GM20431 (cell line): ENCODE measurements around the gene BTC.
"Not testable (repeated sequence)": the region's sequence is repeated elsewhere in the genome, so short reads cannot be mapped to it uniquely, and the experiment has no call there.

ENCODE experiments used
- in situ Hi-C: fragments of 300-500 bp; cut with MseI, MboI; formaldehyde crosslinking; loops from one replicate; pipeline ENCODE4 v1.15.0; 2020; ENCODE audit warnings: low sequenced_read_pairs; ENCODE audit not compliant: unreplicated experiment

BTC gene

GRCh38 chr4:74764119-74764518 is 30.2 kb downstream of the BTC start:
- in situ Hi-C loops, result no loop called here

DNA sequence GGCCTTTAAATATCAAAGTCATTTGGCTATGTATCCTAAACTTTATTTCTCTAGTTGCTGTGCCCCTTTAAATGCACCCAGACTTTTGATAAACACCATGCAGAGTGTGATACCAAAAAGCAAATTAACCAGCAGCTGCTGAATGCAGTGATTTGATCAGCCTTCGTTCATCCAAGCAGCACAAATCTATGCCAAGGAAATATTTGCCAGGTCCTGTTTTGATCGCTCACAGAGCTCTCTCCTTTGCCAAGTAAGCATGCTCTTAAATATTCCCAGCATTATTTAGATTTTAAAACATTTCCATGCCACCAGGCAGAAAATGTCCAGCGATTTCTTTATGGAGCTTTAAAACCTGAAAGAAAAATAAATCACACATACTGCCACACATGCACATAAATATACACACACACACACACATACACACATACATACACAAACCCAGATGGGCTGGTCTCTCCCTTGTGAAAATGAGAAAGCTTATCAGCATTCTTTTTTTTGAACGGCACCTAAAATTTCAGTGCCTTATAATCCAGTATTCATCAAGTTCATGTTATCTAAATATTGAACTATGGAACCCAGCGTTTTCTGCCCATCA is 35.7 kb downstream of the BTC start:
- in situ Hi-C loops, result no loop called here

GRCh38 chr4:74757136-74757535 is 37.2 kb downstream of the BTC start:
- in situ Hi-C loops, result no loop called here

- in situ Hi-C loops, result no loop called here
These were observed 38.8 kb downstream of the BTC start for GRCh38 chr4:74755486-74755885.

GRCh38 chr4:74754218-74754617 is 40.1 kb downstream of the BTC start:
- in situ Hi-C loops, result no loop called here

DNA sequence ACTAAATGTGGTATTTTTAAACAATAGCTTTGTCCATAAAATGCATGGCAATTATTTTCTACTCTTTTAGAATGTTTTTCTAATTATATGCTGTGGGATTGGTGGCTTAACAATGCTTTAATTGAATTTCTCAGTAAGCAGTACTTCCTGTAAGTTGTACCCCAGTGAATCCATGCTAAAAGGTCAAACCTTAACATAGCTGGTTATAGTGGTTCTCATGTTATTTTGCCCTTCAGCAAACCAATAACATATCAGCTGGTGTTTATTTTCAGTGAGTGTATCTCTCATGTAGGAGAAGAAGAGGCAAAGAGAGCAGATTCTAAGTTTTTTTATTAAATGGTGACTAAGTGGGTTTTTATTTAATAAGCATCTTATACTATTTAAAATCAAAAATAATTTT is 41.5 kb downstream of the BTC start:
- in situ Hi-C loops, result no loop called here

- in situ Hi-C loops, result no loop called here
These were observed 42.5 kb downstream of the BTC start for GRCh38 chr4:74751856-74752255.

GRCh38 chr4:74751247-74751646 is 43.1 kb downstream of the BTC start:
- in situ Hi-C loops, result no loop called here

DNA sequence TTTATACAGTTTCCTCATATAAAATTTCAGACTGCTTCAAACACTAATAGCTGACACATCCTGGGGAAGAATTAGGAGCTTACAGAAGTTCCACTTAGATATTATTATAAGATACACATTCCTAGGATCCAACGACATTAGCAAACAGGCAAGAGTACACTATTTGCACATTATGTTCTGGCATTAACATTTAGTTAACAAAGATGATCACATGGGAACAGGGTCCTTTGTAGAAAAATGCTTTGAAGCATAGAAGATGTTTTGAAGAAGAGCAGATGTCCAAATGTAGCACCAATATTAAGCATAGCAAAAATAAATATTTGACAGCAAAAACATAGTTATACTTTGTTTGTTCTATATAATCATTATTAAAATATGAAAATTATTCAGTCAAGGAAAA is 52.1 kb downstream of the BTC start:
- in situ Hi-C loops, result no loop called here

GRCh38 chr4:74738464-74739143 is 55.7 kb downstream of the BTC start:
- in situ Hi-C loops, result no loop called here

- in situ Hi-C loops, result no loop called here
These were observed 59.3 kb downstream of the BTC start for GRCh38 chr4:74734995-74735394.

GRCh38 chr4:74733756-74734155 is 60.6 kb downstream of the BTC start:
- in situ Hi-C loops, result no loop called here

DNA sequence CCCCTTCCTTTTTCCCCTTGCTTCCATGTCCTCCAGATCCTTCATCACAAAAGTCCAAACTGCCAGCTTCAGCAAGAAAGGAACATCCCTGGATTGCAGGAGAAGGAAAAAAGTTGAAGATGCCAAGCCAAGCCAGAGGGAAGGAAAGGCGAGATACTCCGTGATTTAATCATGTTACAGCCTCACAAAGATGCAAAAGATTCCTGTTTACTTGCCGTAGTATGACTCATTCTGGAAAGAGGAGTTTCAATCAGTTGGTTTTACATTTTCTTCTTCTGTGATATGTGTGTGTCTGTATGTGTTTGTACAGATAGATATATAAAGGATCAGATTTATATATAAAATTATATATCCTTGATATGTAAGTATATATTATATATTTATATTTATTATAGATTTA is 69.3 kb downstream of the BTC start:
- in situ Hi-C loops, result no loop called here

- in situ Hi-C loops, result no loop called here
These were observed 77.9 kb downstream of the BTC start for GRCh38 chr4:74716436-74716765.

DNA sequence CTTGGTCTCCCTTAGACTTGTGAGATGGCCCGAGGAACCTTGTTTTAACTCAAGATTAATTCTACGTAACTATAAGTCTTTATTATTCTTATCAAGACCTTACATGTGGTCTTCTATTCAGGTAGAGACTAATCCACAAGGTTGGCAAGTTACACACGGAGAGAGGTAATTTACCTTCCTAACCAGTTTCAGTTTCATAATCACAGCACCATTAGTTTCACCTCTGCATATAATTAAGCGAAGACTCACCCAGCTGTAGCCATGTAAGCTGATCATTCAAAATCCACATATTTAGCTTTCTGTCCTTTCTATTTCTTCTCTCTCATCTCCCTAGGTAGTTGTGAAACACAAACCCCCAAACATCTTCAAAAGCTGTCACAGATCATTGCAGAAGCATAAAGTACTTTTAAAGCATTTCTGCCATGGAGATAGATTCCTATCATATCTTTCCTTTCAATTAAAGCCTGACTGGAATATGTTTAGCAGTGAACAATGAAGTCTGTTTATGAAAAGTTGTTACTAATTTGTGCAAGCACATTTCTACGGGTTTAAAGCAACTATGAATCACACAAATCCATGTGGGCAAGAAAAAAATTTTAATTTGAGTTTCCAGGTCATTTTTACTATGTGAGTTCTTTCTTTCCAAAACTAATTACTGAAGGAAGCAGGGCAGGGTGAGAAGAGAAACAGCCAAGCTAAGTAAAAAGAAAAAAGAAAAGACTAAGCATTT is 78.5 kb downstream of the BTC start:
- in situ Hi-C loops, result no loop called here

DNA sequence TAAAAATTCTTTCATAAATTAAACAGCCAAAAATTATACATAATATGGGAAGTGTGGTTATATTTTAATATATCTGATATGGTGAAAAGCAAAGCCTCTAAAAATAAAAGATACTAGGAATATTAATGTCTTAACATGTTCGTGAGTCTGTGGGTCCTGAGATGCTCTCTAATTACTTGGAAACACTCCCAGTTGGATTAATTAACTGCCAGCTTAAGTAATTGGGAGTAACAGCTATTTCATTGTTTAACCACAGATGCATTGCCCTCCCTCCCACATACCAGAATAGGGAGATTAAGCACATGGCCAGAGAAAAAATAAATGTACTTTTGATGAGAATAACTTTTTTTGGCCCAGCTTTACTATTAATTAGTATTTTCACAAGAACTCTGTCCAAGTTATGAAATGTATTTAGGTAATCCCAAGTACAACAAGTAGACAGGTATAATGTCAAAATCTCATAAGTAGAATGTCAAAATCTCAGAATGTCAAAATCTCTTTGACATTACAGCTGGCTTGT is 79.7 kb downstream of the BTC start:
- in situ Hi-C loops, result no loop called here

DNA sequence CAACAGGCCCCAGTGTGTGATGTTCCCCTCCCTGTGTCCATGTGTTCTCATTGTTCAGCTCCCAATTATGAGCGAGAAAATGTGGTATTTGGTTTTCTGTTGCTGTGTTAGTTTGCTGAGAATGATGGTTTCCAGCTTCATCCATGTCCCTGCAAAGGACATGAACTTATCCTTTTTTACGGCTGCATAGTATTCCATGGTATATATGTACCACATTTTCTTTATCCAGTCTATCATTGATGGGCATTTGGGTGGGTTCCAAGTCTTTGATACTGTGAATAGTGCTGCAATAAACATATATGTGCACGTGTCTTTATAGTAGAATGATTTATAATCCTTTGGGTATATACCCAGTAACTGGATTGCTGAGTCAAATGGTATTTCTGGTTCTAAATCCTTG is 86.2 kb downstream of the BTC start:
- in situ Hi-C loops, result not testable (repeated sequence)
